HepG2 (cell line): ENCODE measurements around the gene NDUFB10. TPM values are rescaled to one million over a fixed set of nuclear protein-coding genes. Genes with fewer than 3 reads are reported as not detected.

ENCODE experiments used
- ATF1 ChIP-seq: IDR thresholded peaks from 2 replicates; pipeline ENCODE4 v1.6.1; 2016; ENCODE audit warnings: mild to moderate bottlenecking, control low read depth
- BHLHE40 ChIP-seq: IDR thresholded peaks from 2 replicates; pipeline ENCODE4 v1.6.1; 2011; ENCODE audit warnings: low read length, improper control_type of control experiment
- CENPT ChIP-seq: sonication (generic); formaldehyde crosslinking; IDR thresholded peaks from 2 replicates; pipeline ENCODE4 v1.8.0; 2022; ENCODE audit warnings: low read depth, mild to moderate bottlenecking, moderate library complexity, missing genetic modification reagents
- DMAP1 ChIP-seq: IDR thresholded peaks from 2 replicates; pipeline ENCODE4 v1.6.1; 2016
- EEA1 ChIP-seq: sonication (generic); formaldehyde crosslinking; IDR thresholded peaks from 2 replicates; pipeline ENCODE4 v1.5.1; 2020; ENCODE audit warnings: mild to moderate bottlenecking, missing genetic modification reagents, borderline replicate concordance
- GTF3A ChIP-seq: sonication (generic); formaldehyde crosslinking; conservative IDR thresholded peaks from 2 replicates; pipeline ENCODE4 v1.4.0; 2020; ENCODE audit warnings: mild to moderate bottlenecking, missing genetic modification reagents
- HINFP ChIP-seq: sonication (generic); formaldehyde crosslinking; IDR thresholded peaks from 2 replicates; pipeline ENCODE4 v1.4.0; 2020; ENCODE audit warnings: low read depth, mild to moderate bottlenecking, missing genetic modification reagents
- HMGA1 ChIP-seq: sonication (generic); formaldehyde crosslinking; conservative IDR thresholded peaks from 2 replicates; pipeline ENCODE4 v1.4.0; 2020; ENCODE audit warnings: missing genetic modification reagents
- KAT7 ChIP-seq: IDR thresholded peaks from 2 replicates; pipeline ENCODE4 v1.6.1; 2018; ENCODE audit warnings: borderline replicate concordance, missing compliant biosample characterization
- KDM1A ChIP-seq: IDR thresholded peaks from 2 replicates; pipeline ENCODE4 v1.6.1; 2016; ENCODE audit warnings: missing compliant biosample characterization
- KLF16 ChIP-seq, 2 experiments: sonication (generic) in 1 of 2; formaldehyde crosslinking in 1 of 2; IDR thresholded peaks; 2 replicates each; pipeline versions ENCODE4 v1.6.1 to v1.8.0; 2016 to 2023; ENCODE audit warnings: missing genetic modification reagents in 2 of 2, missing compliant biosample characterization in 1 of 2
- MEIS2 ChIP-seq: sonication (generic); formaldehyde crosslinking; IDR thresholded peaks from 2 replicates; pipeline ENCODE4 v1.9.0; 2021; ENCODE audit warnings: mild to moderate bottlenecking, missing genetic modification reagents
- PAF1 ChIP-seq: IDR thresholded peaks from 2 replicates; pipeline ENCODE4 v1.6.1; 2016; ENCODE audit warnings: missing genetic modification reagents, missing compliant biosample characterization
- SNAPC2 ChIP-seq: sonication (generic); formaldehyde crosslinking; IDR thresholded peaks from 2 replicates; pipeline ENCODE4 v1.8.1; 2022; ENCODE audit warnings: mild to moderate bottlenecking, missing genetic modification reagents
- SRF ChIP-seq: IDR thresholded peaks from 2 replicates; pipeline ENCODE4 v1.6.1; 2011; ENCODE audit warnings: mild to moderate bottlenecking, low read depth, low read length, moderate library complexity
- TAF1 ChIP-seq: sonication (generic); formaldehyde crosslinking; IDR thresholded peaks from 2 replicates; pipeline ENCODE4 v1.4.0; 2020; ENCODE audit warnings: missing genetic modification reagents
- TEAD3 ChIP-seq: optimal IDR thresholded peaks from 2 replicates; pipeline ENCODE3; 2016; ENCODE audit warnings: borderline replicate concordance
- ZBTB21 ChIP-seq: sonication (generic); formaldehyde crosslinking; IDR thresholded peaks from 2 replicates; pipeline ENCODE4 v1.4.0; 2020; ENCODE audit warnings: missing genetic modification reagents
- ZBTB7A ChIP-seq: sonication (generic); formaldehyde crosslinking; IDR thresholded peaks from 2 replicates; pipeline ENCODE4 v1.8.0; 2022; ENCODE audit warnings: mild to moderate bottlenecking, missing genetic modification reagents
- ZNF296 ChIP-seq: sonication (generic); formaldehyde crosslinking; conservative IDR thresholded peaks from 2 replicates; pipeline ENCODE4 v1.5.0; 2020; ENCODE audit warnings: mild to moderate bottlenecking, missing genetic modification reagents
- ZNF337 ChIP-seq: sonication (generic); formaldehyde crosslinking; IDR thresholded peaks from 2 replicates; pipeline ENCODE4 v1.5.1; 2020; ENCODE audit warnings: missing genetic modification reagents, low read depth, mild to moderate bottlenecking, borderline replicate concordance
- ZNF468 ChIP-seq: sonication (generic); formaldehyde crosslinking; IDR thresholded peaks from 2 replicates; pipeline ENCODE4 v1.8.0; 2022; ENCODE audit warnings: mild to moderate bottlenecking, moderate library complexity, missing genetic modification reagents
- ZNF704 ChIP-seq: sonication (generic); formaldehyde crosslinking; IDR thresholded peaks from 2 replicates; pipeline ENCODE4 v1.8.1; 2023; ENCODE audit warnings: mild to moderate bottlenecking, inconsistent platforms, moderate library complexity, missing genetic modification reagents, borderline replicate concordance
- ZSCAN12 ChIP-seq: sonication (generic); formaldehyde crosslinking; IDR thresholded peaks from 2 replicates; pipeline ENCODE4 v1.9.0; 2021; ENCODE audit warnings: mild to moderate bottlenecking, missing genetic modification reagents
- ZSCAN31 ChIP-seq: sonication (generic); formaldehyde crosslinking; IDR thresholded peaks from 2 replicates; pipeline ENCODE4 v1.5.0; 2020; ENCODE audit warnings: low read depth, mild to moderate bottlenecking, missing genetic modification reagents
- polyA plus RNA-seq, 8 experiments: library from polyadenylated mRNA; depleted of rRNA in 3 of 8; stranded (reverse) in 7 of 8; unstranded in 1 of 8; fragments of >200 nt; fragmentation: Illumina TruSeq in 4 of 8; extraction: Trizol in 4 of 8; gene quantifications; 2 replicates each; pipeline versions ENCODE4 v1.2.1 to v1.2.3, GENCODE V29; 2011 to 2016; ENCODE audit warnings: low read depth in 4 of 8, missing spikeins in 1 of 8, mixed read lengths in 1 of 8; ENCODE audit not compliant: insufficient read depth in 1 of 8
- total RNA-seq, 5 experiments: library from RNA; depleted of rRNA; stranded (reverse); fragments of >200 nt; fragmentation: Illumina TruSeq; extraction: Trizol; gene quantifications; 2 replicates each; pipeline ENCODE4 v1.2.3, GENCODE V29; 2016; ENCODE audit warnings: low read depth in 1 of 5
- TF ChIP-seq, protein P1 (sequence below): IDR thresholded peaks from 2 replicates; pipeline ENCODE4 v1.6.1; 2018; ENCODE audit warnings: missing genetic modification reagents
- TF ChIP-seq, protein P2 (sequence below): sonication (generic); formaldehyde crosslinking; IDR thresholded peaks from 2 replicates; pipeline ENCODE4 v1.5.0; 2020; ENCODE audit warnings: missing genetic modification reagents, mild to moderate bottlenecking, borderline replicate concordance

NDUFB10 gene
- total and polyA plus RNA-seq, 2 of the 13 experiments (the other 11 are each of a cell fraction or from before 2014, with no cell fraction given), result 68.6 to 157 TPM

GRCh38 chr16:1940273-1941161, 18.8 kb upstream of the NDUFB10 start (continued):
- TF ChIP-seq KLF16 (CRISPR knock-in tag; IDR thresholded peaks at IDR 0.05) (peak in 1 of 2 experiments; percentile 42; a peak in 1 of 4 replicates), MEIS2 (CRISPR knock-in tag) (peak; percentile 61; the same call in 1 of the 2 replicates), EEA1 (CRISPR knock-in tag) (no peak), HINFP (CRISPR knock-in tag) (peak; percentile 71; the same call in 1 of the 2 replicates), PAF1 (no peak), ZSCAN12 (CRISPR knock-in tag) (no peak), GTF3A (CRISPR knock-in tag) (no peak), ZNF468 (no peak), TAF1 (CRISPR knock-in tag) (peak; percentile 61; the same call in 1 of the 2 replicates), ZBTB21 (CRISPR knock-in tag) (no peak), ATF1 (CRISPR knock-in tag) (no peak), DMAP1 (peak; percentile 78), SRF (no peak), KAT7 (CRISPR knock-in tag) (no peak), SNAPC2 (CRISPR knock-in tag) (0 out of 2 replicates have a peak, but pooled peaks have one; percentile 31), ZNF704 (CRISPR knock-in tag) (0 out of 2 replicates have a peak, but pooled peaks have one; percentile 35), BHLHE40 (peak; percentile 81), TEAD3 (CRISPR knock-in tag) (peak; percentile 23), ZNF337 (peak; percentile 78; the same call in 1 of the 2 replicates), CENPT (CRISPR knock-in tag) (no peak; the same call in 1 of the 2 replicates), ZSCAN31 (peak; percentile 60), ZNF296 (0 out of 2 replicates have a peak, but pooled peaks have one; percentile 37), ZBTB7A (CRISPR knock-in tag) (no peak), KDM1A (CRISPR knock-in tag) (no peak), HMGA1 (no peak)
- TF ChIP-seq, protein P1, sequence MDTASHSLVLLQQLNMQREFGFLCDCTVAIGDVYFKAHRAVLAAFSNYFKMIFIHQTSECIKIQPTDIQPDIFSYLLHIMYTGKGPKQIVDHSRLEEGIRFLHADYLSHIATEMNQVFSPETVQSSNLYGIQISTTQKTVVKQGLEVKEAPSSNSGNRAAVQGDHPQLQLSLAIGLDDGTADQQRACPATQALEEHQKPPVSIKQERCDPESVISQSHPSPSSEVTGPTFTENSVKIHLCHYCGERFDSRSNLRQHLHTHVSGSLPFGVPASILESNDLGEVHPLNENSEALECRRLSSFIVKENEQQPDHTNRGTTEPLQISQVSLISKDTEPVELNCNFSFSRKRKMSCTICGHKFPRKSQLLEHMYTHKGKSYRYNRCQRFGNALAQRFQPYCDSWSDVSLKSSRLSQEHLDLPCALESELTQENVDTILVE (CRISPR knock-in tag), result peak; percentile 40; the same call in 1 of the 2 replicates
- TF ChIP-seq, protein P2, sequence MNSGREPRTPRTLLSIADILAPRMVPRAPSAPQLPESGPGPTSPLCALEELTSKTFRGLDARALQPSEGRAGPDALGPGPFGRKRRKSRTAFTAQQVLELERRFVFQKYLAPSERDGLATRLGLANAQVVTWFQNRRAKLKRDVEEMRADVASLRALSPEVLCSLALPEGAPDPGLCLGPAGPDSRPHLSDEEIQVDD (CRISPR knock-in tag), result no peak
